Endothelial cell of umbilical vein (primary cell): Measurements from ENCODE around the gene KMT5C. TPM values are rescaled to one million over a fixed set of nuclear protein-coding genes. Genes with fewer than 3 reads are reported as not detected.

ENCODE experiments used
- BruUV-seq: library from RNA; stranded (reverse); fragments of 400-500 nt; replicated peaks from 2 replicates; lab custom pipeline; 2021; lab: Mats Ljungman, UMichigan
- CTCF ChIA-PET: fragments of 300-600, 350-600 bp; sonication (Branson Sonifier 250); formaldehyde crosslinking; loops from one replicate; lab custom pipeline; 2021; ENCODE audit warnings: antibody characterized with exemption, inconsistent platforms; lab: Charles Lee
- POLR2A ChIA-PET: fragments of 300-600, 350-600 bp; sonication (Branson Sonifier 250); formaldehyde crosslinking; loops from one replicate; lab custom pipeline; 2021; ENCODE audit warnings: antibody characterized with exemption, inconsistent platforms; lab: Charles Lee
- DNase-seq: peaks from one replicate; pipeline ENCODE4 v3.0.0-alpha.2; 2011; ENCODE audit warnings: low read depth, low spot score
- FAIRE-seq: peaks from 2 replicates; lab custom pipeline; 2011; peaks lifted over from hg19 to GRCh38; lab: Jason Lieb, UNC
- H2AFZ ChIP-seq: 2 replicates; pipeline ENCODE4 v1.6.0; 2012; ENCODE audit warnings: low read depth, low read length, control low read depth, inconsistent platforms
- H3K27ac ChIP-seq: 2 replicates; pipeline ENCODE4 v1.5.1; 2011; ENCODE audit warnings: low read depth, mild to moderate bottlenecking, control low read depth, low read length, moderate library complexity; ENCODE audit not compliant: insufficient read depth
- H3K27me3 ChIP-seq, 2 experiments: 2 replicates each; pipeline versions ENCODE4 v1.6.0 to v1.6.1; 2011; ENCODE audit warnings: low read length in 2 of 2, mixed read lengths in 1 of 2; ENCODE audit not compliant: control insufficient read depth in 2 of 2, insufficient read depth in 2 of 2
- H3K36me3 ChIP-seq, 2 experiments: 2 replicates in 1 of 2; 3 replicates in 1 of 2; pipeline ENCODE4 v1.5.1; 2011; ENCODE audit warnings: low read length in 2 of 2, mild to moderate bottlenecking in 1 of 2, moderate library complexity in 1 of 2; ENCODE audit not compliant: control insufficient read depth in 2 of 2, insufficient read depth in 2 of 2; ENCODE audit errors: extremely low read depth in 1 of 2
- H3K4me1 ChIP-seq: 3 replicates; pipeline ENCODE4 v1.5.1; 2011; ENCODE audit warnings: mild to moderate bottlenecking, low read length; ENCODE audit not compliant: control insufficient read depth, insufficient read depth; ENCODE audit errors: extremely low read depth
- H3K4me2 ChIP-seq: 2 replicates; pipeline ENCODE4 v1.6.1; 2011; ENCODE audit warnings: low read length, control low read depth, mixed read lengths; ENCODE audit not compliant: insufficient read depth
- H3K4me3 ChIP-seq, 3 experiments: fragments of 200-600 bp in 1 of 3; sonication (generic), shearing (Covaris generic) in 1 of 3; replicated peaks in 1 of 3; 2 replicates each; pipeline ENCODE4 v1.5.1; 2011 to 2016; ENCODE audit warnings: control low read depth in 3 of 3, low read length in 3 of 3, mild to moderate bottlenecking in 2 of 3, inconsistent platforms in 1 of 3, low read depth in 1 of 3, moderate library complexity in 1 of 3; ENCODE audit not compliant: insufficient read depth in 1 of 3
- H3K79me2 ChIP-seq: 2 replicates; pipeline ENCODE4 v1.6.0; 2012; ENCODE audit warnings: low read length, inconsistent platforms; ENCODE audit not compliant: control insufficient read depth, insufficient read depth
- H3K9ac ChIP-seq: replicated peaks from 2 replicates; pipeline ENCODE3; 2011; ENCODE audit warnings: low read length, control low read depth; ENCODE audit not compliant: insufficient read depth; ENCODE audit errors: extremely low read depth
- H3K9me1 ChIP-seq: replicated peaks from 3 replicates; pipeline ENCODE4 v1.6.0; 2011; ENCODE audit warnings: mild to moderate bottlenecking, low read length; ENCODE audit not compliant: control insufficient read depth, insufficient read depth; ENCODE audit errors: extremely low read depth
- H3K9me3 ChIP-seq: replicated peaks from 2 replicates; pipeline ENCODE4 v1.5.1; 2012; ENCODE audit warnings: low read length, inconsistent platforms; ENCODE audit not compliant: control insufficient read depth, insufficient read depth
- H4K20me1 ChIP-seq: replicated peaks from 2 replicates; pipeline ENCODE3; 2011; ENCODE audit warnings: mild to moderate bottlenecking, low read length; ENCODE audit not compliant: control insufficient read depth, insufficient read depth; ENCODE audit errors: extremely low read depth
- CTCF ChIP-seq, 2 donors: IDR thresholded peaks; 1 replicate in 1 of 2; 2 replicates in 1 of 2; pipeline ENCODE4 v1.5.1; 2011; ENCODE audit warnings: low read length in 2 of 2, mild to moderate bottlenecking in 2 of 2, moderate library complexity in 2 of 2, control low read depth in 1 of 2, inconsistent platforms in 1 of 2, low read depth in 1 of 2; ENCODE audit not compliant: insufficient read depth in 1 of 2; ENCODE audit errors: extremely low read depth in 1 of 2
- EZH2 ChIP-seq: IDR thresholded peaks from 2 replicates; pipeline ENCODE4 v1.6.1; 2012; ENCODE audit warnings: borderline replicate concordance, low read depth, mild to moderate bottlenecking, moderate library complexity, low read length, inconsistent platforms; ENCODE audit not compliant: severe bottlenecking
- FOS ChIP-seq: IDR thresholded peaks from 2 replicates; pipeline ENCODE4 v1.6.1; 2011; ENCODE audit warnings: mild to moderate bottlenecking, low read length, moderate library complexity, borderline replicate concordance; ENCODE audit not compliant: insufficient read depth
- GATA2 ChIP-seq: IDR thresholded peaks from 2 replicates; pipeline ENCODE4 v1.7.0; 2011; ENCODE audit warnings: low read depth, mild to moderate bottlenecking, moderate library complexity, mixed read lengths, low read length; ENCODE audit not compliant: insufficient read length, insufficient read depth
- JUN ChIP-seq: IDR thresholded peaks from 2 replicates; pipeline ENCODE4 v1.6.1; 2011; ENCODE audit warnings: borderline replicate concordance, low read depth; ENCODE audit not compliant: insufficient read length, insufficient read depth
- MAX ChIP-seq: IDR thresholded peaks from 2 replicates; pipeline ENCODE4 v1.6.1; 2011; ENCODE audit not compliant: insufficient read depth, insufficient read length
- MYC ChIP-seq: IDR thresholded peaks from one replicate; pipeline ENCODE4 v1.6.1; 2011; ENCODE audit warnings: mild to moderate bottlenecking, low read depth, low read length
- POLR2A ChIP-seq: IDR thresholded peaks from 2 replicates; pipeline ENCODE4 v1.6.1; 2012; ENCODE audit warnings: low read depth, mild to moderate bottlenecking, control low read depth, low read length
- POLR2AphosphoS5 ChIP-seq: IDR thresholded peaks from 2 replicates; pipeline ENCODE4 v1.6.1; 2012; ENCODE audit warnings: low read depth, mild to moderate bottlenecking, control low read depth, low read length, moderate library complexity; ENCODE audit not compliant: insufficient read depth
- dilution Hi-C: fragments of 300-500 bp; cut with MboI; formaldehyde crosslinking; loops from one replicate; pipeline ENCODE4 v1.15.0; 2019; ENCODE audit warnings: low sequenced_read_pairs; ENCODE audit not compliant: extremely low pct_ligation_motif_present
- intact Hi-C: fragments of 100-400 bp; cut with micrococcal nuclease; formaldehyde crosslinking; loops from one replicate; pipeline ENCODE4 v1.10.0; 2022
- polyA plus RNA-seq, 4 experiments: library from polyadenylated mRNA; depleted of rRNA in 3 of 4; stranded (reverse) in 3 of 4; unstranded in 1 of 4; fragments of >200 nt; gene quantifications; 2 replicates each; pipeline versions ENCODE4 v1.2.1 to v1.2.3, GENCODE V29; 2011 to 2012; ENCODE audit warnings: missing spikeins in 1 of 4
- total RNA-seq: library from RNA; stranded (reverse); gene quantifications from 2 replicates; pipeline ENCODE4 v1.2.3, GENCODE V29; 2021

KMT5C gene
- total and polyA plus RNA-seq, 2 donors (not counting 3 experiments of a cell fraction or from before 2014, with no cell fraction given) = 7.2 to 13.5 TPM

GRCh38 chr19:55373993-55374757, 34.5 kb downstream of the KMT5C start:
- FAIRE-seq = no peak
- TF ChIP-seq POLR2AphosphoS5 = no peak
- TF ChIP-seq JUN = no peak
- no peak for TF ChIP-seq CTCF (IDR thresholded peaks at IDR 0.05; ENCODE audit: extremely low read depth in 1 of 2, insufficient read depth in 1 of 2, low read depth in 1 of 2, low read length in 2 of 2)
- no peak for TF ChIP-seq POLR2A
- TF ChIP-seq MYC = no peak
- TF ChIP-seq FOS = no peak
- TF ChIP-seq EZH2 = no peak
- TF ChIP-seq GATA2 = no peak
- no peak for TF ChIP-seq MAX
- no peaks in the 10 kb centered on the region for H3K79me2 ChIP-seq
- BruUV-seq = no TSS peak
- peaks cover 22 to 32% of the 10 kb centered on the region in 2 experiments for H3K27me3 ChIP-seq
- no peak overlapping the region for H3K4me3 ChIP-seq
- no peak overlapping the region for H3K27ac ChIP-seq
- CTCF ChIA-PET = interaction anchor here (0.7 to 1.1 kb wide), 2 partner anchors 9 kb away, joined by 3 read pairs; no protein-coding TSS in a partner anchor
- H3K4me2 ChIP-seq = no peak overlapping the region
- H3K36me3 ChIP-seq = no peaks in the 10 kb centered on the region
- POLR2A ChIA-PET = no interaction called here
- dilution Hi-C loops (no loop called here), intact Hi-C loops (no loop called here)
- peaks cover 3% of the 10 kb centered on the region for H3K4me1 ChIP-seq
- H3K9me3 ChIP-seq = no peaks in the 10 kb centered on the region
- no peaks in the 10 kb centered on the region for H4K20me1 ChIP-seq
- no peak overlapping the region for H2AFZ ChIP-seq
- no peaks in the 10 kb centered on the region for H3K9me1 ChIP-seq
- DNase-seq = no peak
- no peak overlapping the region for H3K9ac ChIP-seq
